HG03280 (cell line): Measurements from ENCODE around the gene ZCCHC2.
A peak's percentile ranks its signal among the peaks of the same experiment; 100 is the strongest.

Experiments
- ATAC-seq: cut with Tn5 transposase; IDR thresholded peaks from one replicate; pipeline ENCODE4 v1.9.1; 2021; ENCODE audit warnings: mild to moderate bottlenecking, moderate library complexity; ENCODE audit not compliant: unreplicated experiment

Gene ZCCHC2

DNA sequence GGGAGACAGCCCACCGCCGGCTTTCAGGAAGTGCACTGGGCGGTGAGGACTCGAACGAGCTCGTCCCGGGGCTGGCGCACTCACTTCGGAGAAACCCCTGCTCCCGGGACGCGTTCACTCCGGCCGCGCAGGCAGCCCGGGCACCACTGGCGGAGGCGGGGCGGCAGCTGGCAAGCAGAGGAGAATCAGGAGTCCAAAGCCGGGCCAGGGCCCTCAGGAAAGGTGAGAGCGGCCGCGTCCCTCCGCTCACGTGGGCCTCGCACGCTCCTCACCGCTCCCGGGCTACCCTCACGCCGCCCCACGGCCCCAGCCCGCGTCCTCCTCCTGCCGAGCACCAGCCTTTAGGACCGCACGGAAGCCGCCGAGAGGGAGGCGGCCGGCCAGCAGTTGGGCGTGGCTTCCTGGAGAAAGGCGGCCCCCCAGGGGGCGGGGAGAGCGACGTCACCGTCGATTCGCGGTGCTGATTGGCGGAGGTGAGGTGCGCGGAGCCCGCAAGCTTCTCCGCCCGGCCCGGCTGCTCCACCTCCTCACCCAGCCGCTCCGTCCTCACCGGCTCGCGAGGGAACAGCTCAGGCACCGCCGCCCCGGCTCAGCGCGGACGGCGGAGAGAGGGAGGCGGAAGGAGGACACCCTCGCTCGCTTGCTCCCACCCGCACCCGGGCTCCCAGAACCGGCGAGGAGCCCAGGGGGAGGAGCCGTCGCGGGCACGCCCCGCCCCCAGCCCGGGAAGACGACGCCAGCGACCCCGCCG lies at the start of gene ZCCHC2:
Gene ZCCHC2, plus strand, starts transcription at position 522 of the 751 bp plus-strand sequence. CDS start 400 bp downstream, outside the sequence.
- peak; percentile 69 for ATAC-seq

DNA sequence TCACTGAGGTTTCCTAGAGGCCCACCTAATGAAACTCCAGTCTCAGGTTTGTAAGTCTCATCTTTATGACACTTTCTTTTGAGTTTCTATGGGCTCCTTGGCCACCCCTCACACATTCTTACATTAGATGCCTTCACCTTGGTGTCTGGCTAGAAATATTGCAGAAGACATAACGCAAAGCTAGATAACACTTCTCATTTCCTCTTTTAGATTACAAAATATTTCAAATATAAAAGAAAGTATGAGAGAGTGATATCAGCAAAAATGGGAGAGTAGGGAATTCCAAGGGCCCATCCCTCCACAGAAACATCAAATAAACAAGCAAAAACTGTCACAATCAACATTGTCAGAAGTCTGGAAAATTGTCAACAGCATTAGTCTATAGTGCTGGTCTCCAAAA lies 43.3 kb upstream of the ZCCHC2 start:
- no peak for ATAC-seq

DNA sequence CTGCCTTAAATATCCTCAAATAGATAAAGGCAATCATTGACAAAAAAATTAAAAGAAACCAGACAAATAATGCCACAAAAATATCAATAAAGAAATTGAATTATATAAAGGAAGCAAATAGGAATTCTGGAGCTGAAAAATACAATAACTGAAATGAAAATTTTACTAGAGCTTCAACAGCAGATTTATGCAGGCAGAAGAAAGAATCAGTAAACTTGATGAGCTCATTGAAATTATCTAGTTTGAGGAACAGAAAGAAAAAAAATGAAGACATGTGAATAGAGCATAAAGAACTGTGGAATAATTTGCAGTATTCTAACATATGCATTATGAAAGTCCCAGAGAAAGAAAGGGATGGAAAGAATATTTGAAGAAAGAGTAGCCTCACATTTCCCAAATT lies 41.9 kb upstream of the ZCCHC2 start:
- ATAC-seq = no peak

DNA sequence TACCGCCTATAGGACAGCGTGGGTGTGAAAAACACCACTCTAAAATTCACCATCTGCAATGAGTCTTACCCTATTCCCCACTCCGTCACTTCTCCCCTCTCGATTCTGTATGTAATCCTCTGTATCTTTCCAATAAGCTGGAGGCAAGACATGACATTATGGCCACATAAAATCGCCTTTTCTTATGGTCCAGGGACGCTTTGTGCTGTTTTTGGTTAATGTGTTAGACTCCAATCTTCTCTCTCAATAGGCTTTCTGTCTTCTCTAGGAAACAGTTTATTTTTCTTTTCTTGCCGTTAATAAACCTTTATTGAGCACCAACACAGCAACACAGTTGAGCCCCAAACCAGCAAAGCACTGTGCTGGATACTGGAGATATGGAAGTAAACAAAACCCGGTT lies 37.9 kb upstream of the ZCCHC2 start:
- ATAC-seq = no peak

DNA sequence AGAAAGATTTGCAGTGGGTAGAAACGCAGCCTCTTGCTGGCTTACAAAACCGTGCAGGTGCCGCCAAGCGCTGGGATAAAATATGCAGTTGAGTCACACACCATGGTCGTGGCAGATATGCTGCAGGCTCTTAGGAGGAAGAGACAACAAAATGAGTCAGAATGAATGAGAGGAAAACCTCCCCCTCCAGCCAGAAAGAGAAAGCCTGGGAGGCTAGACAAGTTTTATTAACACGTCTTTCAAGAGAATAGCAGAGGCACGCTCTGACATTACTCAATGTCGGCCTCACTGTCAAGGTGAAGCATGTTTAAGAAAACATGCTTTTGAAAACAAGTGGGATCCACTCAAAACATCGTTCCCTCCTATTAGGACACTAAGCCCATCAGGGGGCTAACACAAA lies 37.1 kb upstream of the ZCCHC2 start:
- ATAC-seq = no peak

DNA sequence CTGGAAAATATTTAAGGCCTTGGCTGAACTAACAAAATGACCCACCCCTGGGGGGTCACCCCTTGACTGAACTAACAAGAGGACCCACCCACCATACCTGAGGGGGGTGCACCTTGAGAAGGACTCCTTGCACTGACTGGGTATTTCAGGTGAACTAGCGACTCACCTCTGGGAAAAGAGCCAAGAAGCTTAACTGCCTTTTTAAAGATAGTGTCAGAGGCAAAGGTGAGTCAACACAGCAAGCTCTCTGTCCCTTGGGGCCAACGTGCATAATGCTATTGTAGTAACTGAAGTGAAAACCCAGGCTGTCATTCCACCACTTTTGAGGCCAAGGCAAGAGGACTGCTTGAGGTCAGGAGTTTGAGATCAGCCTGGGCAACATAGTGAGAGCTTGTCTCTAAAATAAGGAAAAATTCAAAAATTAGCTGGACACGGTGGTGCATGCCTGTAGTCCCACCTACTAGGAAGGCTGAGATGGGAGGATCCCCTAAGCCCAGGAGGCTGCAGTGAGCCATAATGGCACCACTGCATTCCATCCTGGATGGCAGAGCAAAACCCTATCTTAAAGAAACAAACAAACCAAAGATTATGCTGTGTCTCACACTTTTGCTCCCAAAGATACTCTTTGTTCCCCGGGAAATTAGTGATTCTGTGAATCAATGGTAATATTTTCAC lies 36.4 kb upstream of the ZCCHC2 start:
- no peak for ATAC-seq

DNA sequence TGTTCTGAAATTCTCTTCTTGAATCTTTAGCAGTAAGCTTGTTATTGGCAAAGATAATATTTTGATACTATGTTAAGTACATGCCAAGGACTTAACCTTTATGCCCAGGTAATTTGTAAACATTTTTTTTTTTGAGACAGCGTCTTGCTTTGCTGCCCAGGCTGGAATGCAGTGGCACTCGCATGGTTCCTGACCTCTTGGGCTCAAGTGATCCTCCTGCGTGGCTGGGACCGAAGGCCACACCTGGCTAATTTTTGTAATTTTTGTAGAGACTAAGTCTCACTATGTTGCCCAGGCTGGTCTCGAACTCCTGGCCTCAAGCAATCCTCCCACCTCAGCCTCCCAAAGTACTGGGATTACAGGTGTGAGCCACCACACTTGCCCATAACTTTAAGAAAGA lies 35.7 kb upstream of the ZCCHC2 start:
- no peak for ATAC-seq

DNA sequence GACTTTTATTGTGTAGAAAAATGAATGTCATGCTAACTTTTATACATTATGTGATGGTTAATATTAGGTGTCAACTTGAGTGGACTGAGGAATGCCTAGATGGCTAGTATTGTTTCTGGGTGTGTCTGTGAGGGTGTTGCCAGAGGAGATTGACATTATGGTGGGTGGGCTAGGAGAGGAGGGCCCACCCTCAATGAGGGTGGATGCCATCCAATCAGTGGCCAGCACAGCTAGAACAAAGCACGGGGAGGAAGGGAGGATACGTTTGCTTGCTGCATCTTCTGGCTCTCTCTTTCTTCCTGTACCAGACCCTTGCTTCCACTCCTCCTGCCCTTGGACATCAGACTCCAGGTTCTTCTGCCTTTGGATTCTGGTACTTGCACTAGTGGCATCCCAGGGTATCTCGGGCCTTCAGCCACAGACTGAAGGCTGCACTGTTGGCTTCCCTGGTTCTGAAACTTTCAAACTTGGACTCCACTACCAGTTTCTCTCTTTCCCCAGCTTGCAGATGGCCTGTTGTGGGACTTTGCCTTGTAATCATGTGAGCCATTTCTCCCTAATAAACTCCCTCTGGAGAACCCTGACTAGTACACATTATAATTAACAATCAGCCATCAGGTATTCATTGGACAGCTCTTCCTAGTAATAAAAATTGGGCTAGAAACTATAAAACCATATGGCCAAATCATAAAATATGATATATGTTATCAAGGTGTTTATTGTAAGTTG lies 31.7 kb upstream of the ZCCHC2 start:
- ATAC-seq = no peak

DNA sequence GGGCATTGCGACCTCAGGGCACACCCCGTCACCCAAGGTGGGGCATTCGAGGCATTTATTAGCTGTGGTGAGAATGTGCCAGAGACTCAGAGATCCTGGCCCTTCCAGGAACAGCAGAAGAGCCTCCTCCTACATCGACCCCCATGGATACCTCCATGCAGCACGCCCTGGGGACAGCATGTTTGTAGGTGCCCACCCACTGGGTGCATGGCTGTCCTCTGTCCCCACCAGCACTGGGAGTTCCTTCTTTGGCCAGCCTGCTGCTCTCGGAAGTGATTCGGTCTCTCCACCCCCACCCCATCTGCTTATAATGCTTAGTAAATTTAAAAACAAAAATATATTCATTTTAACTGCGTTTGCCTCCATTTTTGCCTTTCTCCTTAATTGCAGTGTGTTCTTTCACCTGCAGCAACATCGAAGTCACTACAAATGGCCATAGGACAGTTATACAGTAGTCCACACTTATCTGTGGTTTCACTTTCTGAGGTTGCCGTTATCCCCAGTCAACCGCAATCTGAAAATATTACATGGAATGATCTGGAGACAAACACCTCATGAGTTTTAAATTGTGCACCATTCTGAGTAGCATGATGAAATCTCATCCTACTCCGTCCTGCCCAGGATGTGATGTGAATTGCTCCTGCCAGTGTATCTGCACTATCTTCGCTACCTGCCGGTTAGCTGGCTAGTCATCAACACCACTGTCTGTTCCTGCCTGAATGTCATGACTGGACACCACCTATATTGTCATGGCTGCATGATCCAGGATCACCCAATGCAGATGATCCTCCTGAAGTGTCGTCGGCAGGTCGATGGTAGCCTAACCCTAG lies 29.6 kb upstream of the ZCCHC2 start:
- no peak for ATAC-seq

DNA sequence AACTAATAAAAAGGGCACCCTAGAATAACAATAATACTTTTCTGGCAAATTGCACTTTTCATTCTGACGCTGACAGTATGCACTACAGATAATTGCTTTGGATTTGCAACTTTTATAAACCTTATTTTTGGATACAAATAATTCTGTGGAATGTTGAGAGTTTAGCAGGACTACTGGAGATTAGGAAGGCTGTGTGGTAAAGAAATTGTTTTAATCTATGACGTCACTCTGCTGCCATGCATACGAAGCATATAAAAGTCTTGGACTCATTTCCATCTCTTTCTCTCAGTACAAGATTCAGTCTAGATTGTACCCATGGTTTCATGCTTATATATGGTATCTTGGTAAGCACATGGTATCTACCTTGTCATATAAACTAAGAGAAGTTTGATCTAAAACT lies 28.1 kb upstream of the ZCCHC2 start:
- no peak for ATAC-seq

DNA sequence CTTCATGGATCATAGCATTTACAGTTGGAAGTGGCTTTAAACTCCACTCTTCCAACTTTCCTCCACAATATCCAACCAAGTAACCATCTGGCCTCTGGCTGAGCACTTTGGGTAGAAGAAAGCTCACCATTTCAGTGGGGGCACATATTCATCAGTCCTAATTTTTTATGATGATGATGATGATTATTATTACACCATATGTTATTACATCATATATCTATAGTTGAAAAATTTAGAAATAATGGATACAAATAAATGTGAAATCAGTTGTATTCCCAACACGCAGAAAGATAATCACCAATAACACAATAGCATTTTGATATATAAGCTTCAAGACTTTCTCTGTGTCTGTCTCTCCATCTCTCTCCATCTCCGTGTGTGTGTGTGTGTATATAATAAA lies 26.6 kb upstream of the ZCCHC2 start:
- no peak for ATAC-seq

DNA sequence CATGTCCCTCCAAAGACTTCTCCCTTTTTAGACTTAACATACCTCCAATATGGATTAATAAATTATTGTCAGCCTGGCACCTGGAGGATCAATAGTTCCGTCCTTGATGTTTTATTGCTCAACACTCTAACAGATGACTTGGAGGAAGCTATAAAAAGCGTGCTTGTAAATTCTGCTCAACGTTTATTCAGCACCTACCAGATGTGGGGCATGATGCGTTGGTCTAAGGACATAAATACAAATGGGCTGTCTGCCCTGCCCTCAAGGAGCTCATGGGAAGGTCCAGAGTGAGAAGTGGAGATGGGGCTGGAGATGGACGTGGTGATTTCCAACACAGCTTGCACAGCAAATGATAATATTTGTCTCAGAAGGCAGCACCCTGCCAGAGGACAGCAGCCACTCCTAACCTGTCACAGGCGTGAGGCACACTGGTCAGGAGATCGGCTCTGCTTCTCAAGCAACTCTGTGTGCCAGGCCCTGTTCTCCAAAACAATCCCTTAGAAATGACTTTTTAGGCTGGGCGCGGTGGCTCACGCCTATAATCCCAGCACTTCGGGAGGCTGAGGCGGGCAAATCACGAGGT lies 25.5 kb upstream of the ZCCHC2 start:
- no peak for ATAC-seq

DNA sequence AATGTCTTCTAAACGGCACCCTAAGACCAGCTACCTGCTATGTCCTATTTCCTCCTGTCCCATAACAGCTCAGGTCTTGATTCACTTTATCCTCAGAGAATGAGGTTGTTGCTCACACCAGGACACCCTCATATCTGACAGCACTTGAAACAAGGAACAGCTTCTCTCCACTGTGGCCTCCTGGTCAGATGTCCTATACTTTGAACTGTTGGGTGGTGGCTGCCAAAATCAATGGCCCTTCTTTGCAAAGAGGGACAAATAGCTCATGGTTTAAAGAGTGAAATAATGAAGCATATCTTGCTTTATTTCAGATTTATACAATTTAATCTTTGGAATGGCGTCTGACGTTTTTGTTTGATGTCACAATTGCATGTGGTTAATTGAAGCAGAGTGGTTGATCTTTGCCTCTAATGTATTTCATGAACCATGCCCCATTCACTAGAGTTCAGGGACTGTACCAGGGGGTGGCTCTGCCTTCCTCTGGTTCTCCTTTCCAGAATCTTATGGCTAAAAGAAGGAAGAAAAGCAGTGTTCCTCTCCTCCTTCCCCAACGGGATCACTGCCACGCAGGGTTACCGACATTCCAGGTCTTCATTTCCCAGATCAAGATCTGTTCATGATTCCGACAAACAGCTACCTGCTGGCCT lies 24.1 kb upstream of the ZCCHC2 start:
- ATAC-seq = no peak

DNA sequence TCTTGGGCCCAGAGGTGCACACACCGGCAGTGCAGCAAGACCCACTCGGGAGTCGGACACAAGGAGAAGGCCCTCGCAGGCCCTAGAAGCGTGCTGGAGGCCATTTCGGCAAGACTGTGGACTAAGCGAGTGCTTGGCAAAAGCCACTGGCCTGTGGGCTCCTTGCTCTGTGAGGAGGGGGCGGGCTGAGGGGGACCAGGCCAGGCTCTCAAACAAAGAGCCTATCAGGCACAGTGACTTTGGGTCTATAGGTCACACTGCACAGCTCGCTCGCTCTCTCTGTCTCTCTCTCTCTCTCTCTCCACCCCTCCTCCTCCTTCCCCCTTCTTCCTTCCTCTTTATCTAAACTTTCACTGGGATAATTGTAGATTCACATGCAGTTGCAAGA lies 23.6 kb upstream of the ZCCHC2 start:
- no peak for ATAC-seq

DNA sequence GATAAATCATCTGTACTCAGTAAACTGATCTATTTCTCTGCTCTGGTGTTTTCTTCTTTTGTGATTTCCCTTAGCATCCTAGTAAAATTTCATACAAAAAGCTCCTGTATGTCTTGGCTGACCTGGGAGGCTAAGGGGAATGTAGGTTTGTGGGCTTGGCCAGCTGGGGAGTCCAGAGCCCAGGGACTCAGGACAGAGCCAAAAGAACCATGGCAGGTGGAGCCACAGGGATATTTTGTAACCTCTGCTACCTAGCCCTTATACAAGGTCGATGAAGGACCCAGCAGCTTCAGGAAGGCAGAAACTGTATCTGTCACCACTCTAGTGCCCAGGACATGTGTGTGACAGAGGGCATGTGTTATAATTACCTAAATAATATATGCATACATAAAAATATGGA lies 22.7 kb upstream of the ZCCHC2 start:
- ATAC-seq = no peak

DNA sequence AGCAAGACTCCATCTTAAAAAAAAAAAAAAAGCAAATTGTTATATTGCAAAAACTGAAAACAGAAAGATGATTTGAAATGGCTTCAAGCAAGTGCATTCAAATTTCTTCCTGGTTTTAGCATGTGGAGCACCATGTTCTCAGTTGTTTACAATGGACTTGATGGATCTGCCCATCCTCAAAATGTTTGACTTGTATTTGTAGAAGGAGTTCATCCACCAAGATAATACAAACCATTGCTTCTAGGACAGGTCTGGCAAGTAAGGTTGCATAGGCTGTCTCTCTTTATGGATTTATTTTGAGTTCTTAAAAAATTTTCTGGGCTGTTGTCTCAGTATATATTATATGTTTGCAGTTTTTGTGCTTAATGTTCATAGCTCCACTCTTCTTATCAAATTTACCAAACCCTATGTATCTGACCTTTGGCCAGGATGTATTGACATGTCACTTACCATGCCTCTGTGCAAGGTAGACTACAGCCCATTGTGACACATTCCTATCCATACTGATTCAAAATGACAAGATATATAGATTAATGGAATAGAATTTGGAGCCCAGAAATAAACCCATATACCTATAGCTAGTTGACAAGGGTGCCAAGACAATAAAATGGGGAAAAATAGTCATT lies 21.7 kb upstream of the ZCCHC2 start:
- ATAC-seq = no peak

DNA sequence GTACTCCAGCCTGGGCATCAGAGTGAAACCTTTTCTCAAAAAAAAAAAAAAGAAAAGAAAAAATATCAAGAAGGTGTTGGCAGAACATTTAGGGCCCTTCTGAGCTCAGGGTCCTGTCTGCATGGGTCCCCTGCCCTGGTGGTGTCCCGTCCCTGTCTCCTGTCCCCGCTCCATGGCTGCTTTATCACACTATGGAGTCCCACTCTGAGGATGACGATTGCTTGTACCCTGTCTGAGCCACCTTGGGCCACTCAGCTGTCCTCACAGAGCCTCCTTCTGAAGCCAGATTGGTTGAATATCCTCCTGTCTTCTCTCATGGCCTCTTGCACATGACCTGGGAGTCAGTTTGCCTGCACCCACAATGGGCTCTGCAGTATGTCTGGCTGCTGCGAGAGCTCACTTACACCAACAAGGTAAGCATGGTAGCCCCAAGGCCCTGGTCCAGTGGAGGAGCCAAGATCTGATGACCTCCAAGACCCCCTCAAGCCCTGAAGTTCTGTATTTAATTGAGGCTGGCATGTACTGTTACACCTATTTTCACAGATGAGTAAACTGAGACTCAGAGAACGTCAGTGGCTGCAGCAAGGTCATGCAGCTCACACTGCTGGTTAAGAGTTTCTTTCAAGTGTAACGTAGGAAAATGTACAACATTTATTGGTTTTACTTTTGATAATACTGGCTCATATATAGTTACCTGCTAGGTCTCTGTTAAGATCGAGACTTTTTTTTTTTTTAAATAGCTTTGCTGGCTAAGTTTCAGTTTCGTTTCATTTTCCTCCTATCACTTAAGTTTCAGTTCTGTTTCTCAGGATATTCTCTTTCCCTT lies 16.9 kb upstream of the ZCCHC2 start:
- peak; percentile 77 for ATAC-seq

DNA sequence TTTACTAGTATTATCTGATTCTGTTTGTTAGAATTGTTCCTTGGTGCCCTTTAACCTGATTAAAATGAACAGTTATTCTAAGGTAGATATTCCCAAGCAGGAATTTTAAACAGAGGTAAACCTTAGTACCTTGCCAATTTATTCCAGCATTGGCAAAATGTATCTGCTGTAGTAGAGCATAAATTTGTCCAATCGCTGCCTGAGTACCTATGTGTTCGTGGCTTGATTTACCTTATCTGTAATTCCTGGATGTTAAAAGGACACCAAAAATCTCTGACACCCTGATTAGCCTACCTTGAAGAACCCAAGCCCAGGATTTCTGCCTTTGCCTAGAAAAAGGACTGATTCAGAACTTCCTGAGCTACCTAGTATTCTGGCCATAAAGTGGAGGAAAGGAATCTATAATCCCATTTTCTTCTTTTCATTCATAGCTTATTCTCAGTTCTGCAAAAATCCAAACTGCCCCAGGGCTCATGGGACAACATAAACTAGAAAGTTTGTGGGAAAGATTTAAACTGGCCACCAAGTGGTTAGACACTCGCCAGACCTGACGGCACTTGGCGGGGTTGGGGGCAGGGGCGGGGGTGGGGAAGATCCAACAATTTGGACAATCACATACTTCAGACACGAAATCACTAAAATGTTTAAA lies 16.2 kb upstream of the ZCCHC2 start:
- peak; percentile 16 for ATAC-seq
